Measurements from ENCODE around the gene STAU1. TPM values are rescaled to one million over a fixed set of nuclear protein-coding genes. Genes with fewer than 3 reads are reported as not detected.

The STAU1 gene
- total and polyA plus RNA-seq, 10 of the 15 experiments (the other 5 are each of a cell fraction or from before 2014, with no cell fraction given): 13.9 to 66.2 (median 45.6) TPM

DNA sequence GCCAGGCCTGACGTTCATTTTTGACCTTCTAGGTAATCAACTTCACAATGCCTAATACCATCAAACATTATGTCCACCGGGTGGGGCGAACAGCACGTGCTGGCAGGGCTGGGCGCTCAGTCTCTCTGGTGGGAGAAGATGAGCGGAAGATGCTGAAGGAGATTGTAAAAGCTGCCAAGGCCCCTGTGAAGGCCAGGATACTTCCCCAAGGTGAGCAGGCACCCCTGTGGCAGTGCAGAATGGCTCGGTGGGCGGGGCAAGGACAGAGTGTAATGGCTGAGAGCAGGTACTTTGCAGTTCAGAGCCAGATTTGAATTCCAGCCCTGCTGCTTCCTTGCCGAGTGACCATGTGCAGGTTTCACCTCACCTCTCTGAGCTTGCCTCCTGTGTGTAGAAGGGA, 48.2 kb upstream of the STAU1 start:
- Histone ChIP-seq H3K79me2 (ENCODE audit: control insufficient read depth, insufficient read depth, low read length) (no peaks in the 10 kb centered on the region), H3K27me3 (replicated peaks in 1 of 2; ENCODE audit: control insufficient read depth in 2 of 2, insufficient read depth in 2 of 2, low read length in 1 of 2) (no peaks in the 10 kb centered on the region), H3K4me2 (ENCODE audit: control insufficient read depth, insufficient read depth) (no peak overlapping the region), H3K9ac (ENCODE audit: control insufficient read depth, insufficient read depth, low read length) (no peak overlapping the region), H3K4me3 (no peak overlapping the region), H3K9me3 (replicated peaks; ENCODE audit: control insufficient read depth, insufficient read depth, low read length) (no peaks in the 10 kb centered on the region), H2AFZ (ENCODE audit: control insufficient read depth, low read depth, low read length) (no peak overlapping the region), H3K36me3 (ENCODE audit: control insufficient read depth in 2 of 2, insufficient read depth in 2 of 2, low read length in 1 of 2) (peaks cover 17 to 21% of the 10 kb centered on the region in 2 experiments), H4K20me1 (ENCODE audit: control insufficient read depth, insufficient read depth) (no peaks in the 10 kb centered on the region; the same call in 1 of the 2 replicates), H3K27ac (ENCODE audit: control insufficient read depth, insufficient read depth) (no peak overlapping the region), H3K4me1 (ENCODE audit: control insufficient read depth, insufficient read depth, low read length) (no peaks in the 10 kb centered on the region)
- FAIRE-seq (no peak), DNase-seq (ENCODE audit: low read depth, low spot score) (no peak), ATAC-seq (no peak)
- in situ Hi-C loops (cut with MboI) (no loop called here), intact Hi-C loops (cut with micrococcal nuclease; ENCODE audit: unreplicated experiment) (no loop called here)
- TF ChIP-seq RUNX3 (IDR thresholded peaks at IDR 0.05; ENCODE audit: low read length) (no peak), JUND (IDR thresholded peaks at IDR 0.05; ENCODE audit: low read depth, low read length) (no peak), ZZZ3 (IDR thresholded peaks at IDR 0.05; ENCODE audit: control insufficient read depth, insufficient read length, low read depth) (no peak), ZBTB11 (CRISPR knock-in tag; IDR thresholded peaks at IDR 0.05) (no peak), GATAD2B (conservative IDR thresholded peaks at IDR 0.05; ENCODE audit: low read depth) (no peak), BHLHE40 (IDR thresholded peaks at IDR 0.05; ENCODE audit: borderline replicate concordance in 1 of 2, low read depth in 2 of 2, low read length in 1 of 2) (no peak)
- TF ChIP-seq, protein P1, sequence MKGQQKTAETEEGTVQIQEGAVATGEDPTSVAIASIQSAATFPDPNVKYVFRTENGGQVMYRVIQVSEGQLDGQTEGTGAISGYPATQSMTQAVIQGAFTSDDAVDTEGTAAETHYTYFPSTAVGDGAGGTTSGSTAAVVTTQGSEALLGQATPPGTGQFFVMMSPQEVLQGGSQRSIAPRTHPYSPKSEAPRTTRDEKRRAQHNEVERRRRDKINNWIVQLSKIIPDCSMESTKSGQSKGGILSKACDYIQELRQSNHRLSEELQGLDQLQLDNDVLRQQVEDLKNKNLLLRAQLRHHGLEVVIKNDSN (IDR thresholded peaks at IDR 0.05; ENCODE audit: borderline replicate concordance, extremely low read length, insufficient read depth, low read depth, low read length): no peak
- TF ChIP-seq, protein P2, sequence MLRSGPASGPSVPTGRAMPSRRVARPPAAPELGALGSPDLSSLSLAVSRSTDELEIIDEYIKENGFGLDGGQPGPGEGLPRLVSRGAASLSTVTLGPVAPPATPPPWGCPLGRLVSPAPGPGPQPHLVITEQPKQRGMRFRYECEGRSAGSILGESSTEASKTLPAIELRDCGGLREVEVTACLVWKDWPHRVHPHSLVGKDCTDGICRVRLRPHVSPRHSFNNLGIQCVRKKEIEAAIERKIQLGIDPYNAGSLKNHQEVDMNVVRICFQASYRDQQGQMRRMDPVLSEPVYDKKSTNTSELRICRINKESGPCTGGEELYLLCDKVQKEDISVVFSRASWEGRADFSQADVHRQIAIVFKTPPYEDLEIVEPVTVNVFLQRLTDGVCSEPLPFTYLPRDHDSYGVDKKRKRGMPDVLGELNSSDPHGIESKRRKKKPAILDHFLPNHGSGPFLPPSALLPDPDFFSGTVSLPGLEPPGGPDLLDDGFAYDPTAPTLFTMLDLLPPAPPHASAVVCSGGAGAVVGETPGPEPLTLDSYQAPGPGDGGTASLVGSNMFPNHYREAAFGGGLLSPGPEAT (IDR thresholded peaks at IDR 0.05; ENCODE audit: low read depth): no peak
- TF ChIP-seq, protein P3, sequence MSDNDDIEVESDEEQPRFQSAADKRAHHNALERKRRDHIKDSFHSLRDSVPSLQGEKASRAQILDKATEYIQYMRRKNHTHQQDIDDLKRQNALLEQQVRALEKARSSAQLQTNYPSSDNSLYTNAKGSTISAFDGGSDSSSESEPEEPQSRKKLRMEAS (IDR thresholded peaks at IDR 0.05; ENCODE audit: low read depth, low read length): no peak
- SMC1A ChIA-PET (ENCODE audit: uncharacterized antibody, unreplicated experiment): interaction anchor here (1.2 kb wide), 1 partner anchor 134 kb away, joined by 3 read pairs; no protein-coding TSS in a partner anchor
- no TSS peak for BruUV-seq (replicated peaks)
- POLR2A ChIA-PET: interaction anchor here (0.9 kb wide), 1 partner anchor 57 kb away, joined by 4 read pairs; no protein-coding TSS in a partner anchor
- RAD21 ChIA-PET (ENCODE audit: unreplicated experiment): no interaction called here
- 99% methylated on average over 9 of the region's 9 CpGs for WGBS (ENCODE audit: insufficient coverage, insufficient replicate concordance, low lambda C conversion rate, missing lambda C conversion rate)
- CTCF ChIA-PET: interaction anchor here (1.7 kb wide), 1 partner anchor 104 kb away, joined by 4 read pairs; no protein-coding TSS in a partner anchor
